Gastroesophageal sphincter (tissue), 4 donors: ENCODE measurements around the gene VIL1. TPM values are rescaled to one million over a fixed set of nuclear protein-coding genes. Genes with fewer than 3 reads are reported as not detected.

Source experiments
- ATAC-seq: fragments of 150-250 bp; one replicate; pipeline ENCODE4 v1.9.1; 2016; ENCODE audit warnings: mild to moderate bottlenecking, moderate library complexity
- H3K27ac ChIP-seq, 4 donors: fragments of 200-600 bp; sonication (generic) in 3 of 4; 1 replicate in 3 of 4; 2 replicates in 1 of 4; pipeline ENCODE4 v1.5.1; 2016 to 2019
- H3K27me3 ChIP-seq: fragments of 200-600 bp; sonication (generic); one replicate; pipeline ENCODE4 v1.5.1; 2019
- H3K36me3 ChIP-seq, 2 donors: fragments of 200-600 bp; sonication (generic); one replicate each; pipeline ENCODE4 v1.5.1; 2019; ENCODE audit warnings: control low read depth in 1 of 2
- H3K4me1 ChIP-seq, 3 donors: fragments of 200-600 bp; sonication (generic); 1 replicate in 2 of 3; 2 replicates in 1 of 3; pipeline ENCODE4 v1.5.1; 2016 to 2019; ENCODE audit warnings: control low read depth in 2 of 3
- H3K4me3 ChIP-seq, 2 donors: fragments of 200-600 bp; sonication (generic); one replicate each; pipeline ENCODE4 v1.5.1; 2019; ENCODE audit warnings: mild to moderate bottlenecking in 1 of 2, moderate library complexity in 1 of 2
- H3K9me3 ChIP-seq, 3 donors: fragments of 200-600 bp; sonication (generic); one replicate each; pipeline ENCODE4 v1.5.1; 2017 to 2019; ENCODE audit warnings: control low read depth in 2 of 3
- EP300 ChIP-seq: sonication (generic); formaldehyde crosslinking; IDR thresholded peaks from one replicate; pipeline ENCODE4 v1.6.1; 2017; ENCODE audit warnings: antibody characterized with exemption, mild to moderate bottlenecking
- POLR2A ChIP-seq, 2 donors: fragments of 450-650 bp; IDR thresholded peaks; one replicate each; pipeline ENCODE4 v1.6.1; 2017; ENCODE audit warnings: antibody characterized with exemption in 2 of 2, mild to moderate bottlenecking in 2 of 2, moderate library complexity in 1 of 2
- POLR2AphosphoS5 ChIP-seq: sonication (generic); formaldehyde crosslinking; IDR thresholded peaks from one replicate; pipeline ENCODE4 v1.6.1; 2017; ENCODE audit warnings: antibody characterized with exemption
- WGBS, 2 donors: methylation state at CpG; one replicate each; pipeline ENCODE4 v1.1.5; 2018; ENCODE audit warnings: low coverage in 1 of 2; 5-methylcytosine and 5-hydroxymethylcytosine counted together
- total RNA-seq, 4 donors: library from RNA; depleted of rRNA; stranded (reverse); fragments of >200 nt; gene quantifications; one replicate each; pipeline ENCODE4 v1.1.0, GENCODE V29; 2016
- TF ChIP-seq, protein P1 (sequence below), 4 experiments: fragments of 200-600 bp in 2 of 4; fragments of 450-650 bp in 2 of 4; sonication (generic) in 1 of 4; IDR thresholded peaks; one replicate each; pipeline ENCODE4 v1.5.1; 2017 to 2019; ENCODE audit warnings: antibody characterized with exemption in 4 of 4, mild to moderate bottlenecking in 2 of 4, moderate library complexity in 2 of 4

Gene VIL1
- total RNA-seq, 4 donors from 2014 or later = not detected

DNA sequence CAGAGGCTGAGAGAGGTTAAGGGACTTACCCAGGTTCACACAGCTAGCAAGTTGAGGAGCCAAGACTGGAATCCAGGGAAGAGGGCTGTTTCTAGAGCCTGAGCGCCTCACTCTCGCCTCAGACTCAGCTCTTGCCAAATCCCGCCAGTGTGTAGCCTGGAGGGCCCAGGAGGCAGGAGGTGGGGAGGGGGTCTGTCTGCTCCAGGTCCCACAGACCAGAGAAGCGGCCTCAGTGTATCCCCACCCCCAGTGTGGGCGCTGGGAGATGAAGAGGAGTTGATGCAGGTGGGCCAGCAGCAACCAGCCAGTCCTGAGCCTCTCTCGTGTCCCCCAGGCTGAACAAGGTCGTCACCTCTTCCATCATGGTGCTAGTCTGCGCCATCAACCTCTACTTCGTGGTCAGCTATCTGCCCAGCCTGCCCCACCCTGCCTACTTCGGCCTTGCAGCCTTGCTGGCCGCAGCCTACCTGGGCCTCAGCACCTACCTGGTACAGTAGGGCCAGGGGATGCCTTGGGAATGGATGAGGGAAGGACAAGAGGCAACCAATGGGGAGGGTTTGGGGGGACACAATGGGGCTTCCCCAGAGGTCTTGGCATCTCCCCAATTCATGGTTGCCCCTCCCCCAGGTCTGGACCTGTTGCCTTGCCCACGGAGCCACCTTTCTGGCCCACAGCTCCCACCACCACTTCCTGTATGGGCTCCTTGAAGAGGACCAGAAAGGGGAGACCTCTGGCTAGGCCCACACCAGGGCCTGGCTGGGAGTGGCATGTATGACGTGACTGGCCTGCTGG lies 24.4 kb upstream of the VIL1 start:
- no peaks in the 10 kb centered on the region for H3K36me3 ChIP-seq
- H3K27ac ChIP-seq = peak overlapping the region in 1 of 4 donors; percentile 35
- no peak for TF ChIP-seq EP300
- TF ChIP-seq, protein P1, sequence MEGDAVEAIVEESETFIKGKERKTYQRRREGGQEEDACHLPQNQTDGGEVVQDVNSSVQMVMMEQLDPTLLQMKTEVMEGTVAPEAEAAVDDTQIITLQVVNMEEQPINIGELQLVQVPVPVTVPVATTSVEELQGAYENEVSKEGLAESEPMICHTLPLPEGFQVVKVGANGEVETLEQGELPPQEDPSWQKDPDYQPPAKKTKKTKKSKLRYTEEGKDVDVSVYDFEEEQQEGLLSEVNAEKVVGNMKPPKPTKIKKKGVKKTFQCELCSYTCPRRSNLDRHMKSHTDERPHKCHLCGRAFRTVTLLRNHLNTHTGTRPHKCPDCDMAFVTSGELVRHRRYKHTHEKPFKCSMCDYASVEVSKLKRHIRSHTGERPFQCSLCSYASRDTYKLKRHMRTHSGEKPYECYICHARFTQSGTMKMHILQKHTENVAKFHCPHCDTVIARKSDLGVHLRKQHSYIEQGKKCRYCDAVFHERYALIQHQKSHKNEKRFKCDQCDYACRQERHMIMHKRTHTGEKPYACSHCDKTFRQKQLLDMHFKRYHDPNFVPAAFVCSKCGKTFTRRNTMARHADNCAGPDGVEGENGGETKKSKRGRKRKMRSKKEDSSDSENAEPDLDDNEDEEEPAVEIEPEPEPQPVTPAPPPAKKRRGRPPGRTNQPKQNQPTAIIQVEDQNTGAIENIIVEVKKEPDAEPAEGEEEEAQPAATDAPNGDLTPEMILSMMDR (IDR thresholded peaks at IDR 0.05) = no peak
- TF ChIP-seq POLR2A (IDR thresholded peaks at IDR 0.05) = no peak
- no peak for TF ChIP-seq POLR2AphosphoS5
- no peaks in the 10 kb centered on the region for H3K9me3 ChIP-seq
- H3K4me1 ChIP-seq = peaks cover 0 to 36% (median 0%) of the 10 kb centered on the region in 3 donors
- H3K4me3 ChIP-seq = no peak overlapping the region
- no peaks in the 10 kb centered on the region for H3K27me3 ChIP-seq
- ATAC-seq = no peak
- WGBS, 2 donors = no CpG with 5 or more reads among the region's 13 CpGs

DNA sequence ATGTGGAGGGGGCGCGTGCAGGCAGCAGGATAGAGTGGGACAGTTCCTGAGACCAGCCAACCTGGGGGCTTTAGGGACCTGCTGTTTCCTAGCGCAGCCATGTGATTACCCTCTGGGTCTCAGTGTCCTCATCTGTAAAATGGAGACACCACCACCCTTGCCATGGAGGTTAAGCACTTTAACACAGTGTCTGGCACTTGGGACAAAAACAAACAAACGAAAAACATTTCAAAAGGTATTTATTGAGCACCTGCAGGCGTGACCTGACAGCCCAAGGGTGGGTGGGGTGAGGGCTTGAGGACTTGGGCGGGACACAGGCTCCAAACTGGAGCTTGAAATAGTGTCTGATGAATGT lies 23.9 kb upstream of the VIL1 start:
- Histone ChIP-seq H3K4me1 (peaks cover 0 to 36% (median 0%) of the 10 kb centered on the region in 3 donors), H3K27ac (peak overlapping the region in 2 of 4 donors; percentile 97 to 100)
- 91% methylated on average over 3 of the region's 6 CpGs; no CpG with 5 or more reads in 1 of the 2 donors for WGBS, 2 donors

DNA sequence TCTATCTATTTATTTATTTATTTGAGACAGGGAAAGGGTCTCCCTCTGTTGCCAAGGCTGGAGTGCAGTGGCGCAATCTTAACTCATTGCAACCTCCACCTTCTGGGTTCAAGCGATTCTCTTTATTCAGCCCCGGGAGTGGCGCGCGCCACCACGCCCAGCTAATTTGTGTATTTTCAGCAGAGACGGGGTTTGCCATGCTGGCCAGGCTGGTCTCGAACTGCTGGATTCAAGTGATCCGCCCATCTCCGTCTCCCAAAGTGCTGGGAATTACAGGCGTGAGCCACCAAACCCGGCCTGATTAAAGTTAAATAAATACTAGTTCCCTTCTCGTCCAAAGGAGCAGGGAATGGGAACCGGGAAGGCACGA lies 23.5 kb upstream of the VIL1 start:
- Histone ChIP-seq H3K4me3 (peak overlapping the region; percentile 76 to 85), H3K4me1 (peaks cover 0 to 36% (median 0%) of the 10 kb centered on the region in 3 donors), H3K27me3 (no peaks in the 10 kb centered on the region), H3K27ac (peak overlapping the region; percentile 95 to 100 (median 98)), H3K36me3 (no peaks in the 10 kb centered on the region), H3K9me3 (no peaks in the 10 kb centered on the region)
- no peak for ATAC-seq
- no CpG with 5 or more reads among the region's 16 CpGs for WGBS, 2 donors
- TF ChIP-seq POLR2A (IDR thresholded peaks at IDR 0.05) = no peak
- no peak for TF ChIP-seq EP300
- no peak for TF ChIP-seq POLR2AphosphoS5
- TF ChIP-seq, protein P1 (IDR thresholded peaks at IDR 0.05) = no peak

More for the DNA sequence above, 23.9 kb upstream of the VIL1 start:
- TF ChIP-seq POLR2A (IDR thresholded peaks at IDR 0.05) = no peak
- TF ChIP-seq EP300 = no peak
- TF ChIP-seq POLR2AphosphoS5 = no peak
- TF ChIP-seq, protein P1 (IDR thresholded peaks at IDR 0.05) = no peak
- H3K27me3 ChIP-seq = no peaks in the 10 kb centered on the region
- ATAC-seq = no peak
- no peak overlapping the region for H3K4me3 ChIP-seq
- H3K36me3 ChIP-seq = no peaks in the 10 kb centered on the region
- H3K9me3 ChIP-seq = no peaks in the 10 kb centered on the region

DNA sequence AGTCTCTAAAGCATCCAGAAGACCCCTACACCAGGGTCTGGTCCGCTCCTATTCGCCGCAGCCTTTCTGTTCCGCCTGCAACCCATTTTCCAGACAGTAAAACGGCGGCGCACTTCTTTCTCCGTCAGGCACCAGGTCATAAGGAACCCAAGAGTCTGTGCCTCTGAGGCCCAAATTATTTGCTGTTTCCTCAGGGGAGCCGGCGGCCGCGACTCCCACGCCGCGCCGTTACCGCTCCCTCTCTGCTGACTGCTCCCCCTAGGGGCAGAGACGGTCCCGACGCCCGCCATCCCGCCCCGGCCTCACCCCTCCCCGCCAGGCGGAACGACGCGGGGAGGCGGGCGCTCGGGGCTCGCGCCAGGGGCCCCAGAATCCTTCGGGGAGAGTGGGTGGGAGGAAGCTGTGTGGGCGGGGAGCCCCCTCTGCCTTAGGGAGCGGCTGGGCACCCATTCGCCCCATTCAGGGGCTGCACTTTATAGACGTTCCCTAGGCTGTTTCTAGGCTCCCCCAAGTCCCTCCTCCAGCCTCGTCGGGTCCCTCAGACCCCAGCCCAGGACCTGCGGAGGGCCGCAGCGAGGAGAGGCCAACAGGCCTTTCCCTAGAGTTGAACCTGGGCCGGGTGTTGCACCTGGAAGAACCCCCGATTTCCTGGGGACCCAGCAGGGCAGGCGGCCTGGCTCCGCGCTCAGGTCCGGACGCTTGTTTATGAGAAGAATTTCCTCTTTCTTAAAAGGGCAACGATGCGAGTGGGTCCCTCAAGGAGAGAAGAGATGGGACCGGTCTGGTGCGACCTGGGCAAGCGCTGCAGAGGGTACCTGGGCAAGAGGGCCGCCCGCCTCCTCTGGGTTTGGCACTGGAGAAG lies 22.9 kb upstream of the VIL1 start:
- Histone ChIP-seq H3K27ac (peak overlapping the region; percentile 95 to 100 (median 98)), H3K27me3 (no peaks in the 10 kb centered on the region), H3K36me3 (peaks cover 0 to 2% of the 10 kb centered on the region in 2 donors), H3K9me3 (no peaks in the 10 kb centered on the region), H3K4me1 (peaks cover 0 to 38% (median 2%) of the 10 kb centered on the region in 3 donors), H3K4me3 (peak overlapping the region; percentile 76 to 85)
- no peak for TF ChIP-seq EP300
- TF ChIP-seq, protein P1 (IDR thresholded peaks at IDR 0.05) = peak in 3 of 4 experiments; percentile 94 to 99 (median 95)
- TF ChIP-seq POLR2A (IDR thresholded peaks at IDR 0.05) = peak; percentile 51 to 62
- TF ChIP-seq POLR2AphosphoS5 = peak; percentile 81
- peak; percentile 78 for ATAC-seq
- no CpG with 5 or more reads among the region's 57 CpGs for WGBS, 2 donors
